ENCODE results near the gene SERF2. TPM values are rescaled to one million over a fixed set of nuclear protein-coding genes. Genes with fewer than 3 reads are reported as not detected.

The SERF2 gene
- total and polyA plus RNA-seq, 2 of the 13 experiments (the other 11 are each of a cell fraction or from before 2014, with no cell fraction given), result 811 to 1,257 TPM

DNA sequence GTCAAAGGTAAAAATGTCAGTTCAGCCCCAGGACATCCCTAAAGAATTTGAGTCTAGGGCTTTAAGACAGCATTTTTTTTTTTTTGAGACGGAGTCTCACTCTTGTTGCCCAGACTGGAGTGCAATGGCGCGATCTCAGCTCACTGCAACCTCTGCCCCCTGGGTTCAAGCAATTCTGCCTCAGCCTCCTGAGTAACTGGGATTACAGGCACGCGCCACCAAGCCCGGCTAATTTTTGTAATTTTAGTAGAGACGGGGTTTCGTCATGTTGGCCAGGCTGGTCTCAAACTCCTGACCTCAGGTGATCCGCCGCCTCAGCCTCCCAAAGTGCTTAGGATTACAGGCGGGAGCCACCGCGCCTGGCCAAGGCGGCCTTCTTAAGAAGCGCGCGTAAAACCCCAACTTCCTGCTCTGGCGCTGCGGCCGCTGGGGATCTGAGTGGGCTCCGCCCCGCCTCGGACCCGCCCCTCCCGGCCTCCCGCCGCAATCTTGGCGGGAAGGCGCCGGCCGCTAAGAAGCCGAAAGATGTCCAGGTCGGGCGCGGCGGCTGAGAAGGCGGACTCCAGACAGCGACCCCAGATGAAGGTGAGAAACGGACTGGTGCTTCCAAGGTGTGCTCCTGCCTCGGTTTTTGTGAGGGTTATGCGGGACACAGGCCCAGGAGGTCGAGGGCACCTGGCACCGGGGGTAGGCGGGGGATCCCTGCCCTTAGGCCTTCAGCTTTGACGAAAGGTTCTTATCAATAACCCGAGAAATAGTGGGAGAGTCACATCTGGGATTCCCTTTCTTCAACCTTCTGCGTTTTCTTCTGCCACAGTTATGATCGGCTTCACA lies 34.6 kb downstream of the SERF2 start, which contains the start of gene WDR76 (continued):
- TF ChIP-seq FIP1L1 (IDR thresholded peaks at IDR 0.05; ENCODE audit: borderline replicate concordance, insufficient read depth, low read depth, low read length) (no peak), YY1 (IDR thresholded peaks at IDR 0.05; ENCODE audit: insufficient read depth, insufficient replicate concordance, low read depth, low read length) (no peak), ZNF225 (CRISPR knock-in tag; IDR thresholded peaks at IDR 0.05) (no peak), KLF16 (CRISPR knock-in tag; IDR thresholded peaks at IDR 0.05) (no peak), YEATS4 (CRISPR knock-in tag; IDR thresholded peaks at IDR 0.05; ENCODE audit: borderline replicate concordance) (peak; percentile 51; the same call in 1 of the 2 replicates), ARID3A (IDR thresholded peaks at IDR 0.05; ENCODE audit: low read depth, low read length) (no peak), MEF2D (CRISPR knock-in tag; IDR thresholded peaks at IDR 0.05) (no peak), PHB2 (IDR thresholded peaks at IDR 0.05; ENCODE audit: partially characterized antibody) (no peak), JARID2 (CRISPR knock-in tag; IDR thresholded peaks at IDR 0.05; ENCODE audit: insufficient replicate concordance) (no peak), MYNN (CRISPR knock-in tag; IDR thresholded peaks at IDR 0.05; ENCODE audit: low read depth) (no peak), CREB3 (CRISPR knock-in tag; IDR thresholded peaks at IDR 0.05) (no peak), CERS6 (CRISPR knock-in tag; IDR thresholded peaks at IDR 0.05) (no peak), YEATS2 (CRISPR knock-in tag; IDR thresholded peaks at IDR 0.05; ENCODE audit: borderline replicate concordance) (peak; percentile 29; the same call in 1 of the 2 replicates), ZNF687 (CRISPR knock-in tag; IDR thresholded peaks at IDR 0.05) (peak; percentile 88), ZFYVE20 (CRISPR knock-in tag; IDR thresholded peaks at IDR 0.05; ENCODE audit: borderline replicate concordance, low read depth) (no peak), KDM3A (CRISPR knock-in tag; IDR thresholded peaks at IDR 0.05; ENCODE audit: low read depth) (no peak), NRL (CRISPR knock-in tag; IDR thresholded peaks at IDR 0.05; ENCODE audit: borderline replicate concordance) (peak; percentile 39; the same call in 1 of the 2 replicates), ZSCAN29 (CRISPR knock-in tag; conservative IDR thresholded peaks at IDR 0.05) (no peak), LCORL (IDR thresholded peaks at IDR 0.05) (no peak), LCORL (CRISPR knock-in tag; IDR thresholded peaks at IDR 0.05) (no peak), MIER3 (CRISPR knock-in tag; IDR thresholded peaks at IDR 0.05; ENCODE audit: borderline replicate concordance) (no peak), SATB2 (CRISPR knock-in tag; IDR thresholded peaks at IDR 0.05) (no peak)

Measured in HepG2 (cell line).